Fibroblast of skin of scalp (primary cell): ENCODE data around the gene ZNF609.
"Not testable (repeated sequence)": the region's sequence is repeated elsewhere in the genome, so short reads cannot be mapped to it uniquely, and the experiment has no call there.

Experiments used
- DNase-seq: peaks from one replicate; pipeline ENCODE4 v3.0.0-alpha.2; 2013

Gene ZNF609

DNA sequence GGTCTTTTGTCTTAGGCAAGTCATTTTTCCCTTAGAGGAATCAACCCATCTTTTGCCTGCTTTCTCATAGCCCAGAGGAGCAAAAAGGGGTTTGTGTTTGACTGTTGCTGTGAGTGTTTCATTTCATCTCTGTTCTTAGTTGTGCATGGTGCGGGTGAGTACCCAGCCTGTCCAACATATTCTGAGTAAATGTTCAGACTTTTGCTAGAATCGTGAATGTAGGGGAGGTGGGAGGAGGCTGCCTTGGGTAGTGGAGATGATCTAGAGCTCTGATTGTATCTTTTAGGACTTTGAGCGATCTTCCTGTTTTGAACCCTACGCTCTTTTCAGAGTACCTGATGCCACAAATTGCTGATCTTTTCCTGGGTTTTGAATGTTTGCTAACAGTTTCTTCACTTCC is 123.1 kb downstream of the ZNF609 start:
- DNase-seq, result no peak

DNA sequence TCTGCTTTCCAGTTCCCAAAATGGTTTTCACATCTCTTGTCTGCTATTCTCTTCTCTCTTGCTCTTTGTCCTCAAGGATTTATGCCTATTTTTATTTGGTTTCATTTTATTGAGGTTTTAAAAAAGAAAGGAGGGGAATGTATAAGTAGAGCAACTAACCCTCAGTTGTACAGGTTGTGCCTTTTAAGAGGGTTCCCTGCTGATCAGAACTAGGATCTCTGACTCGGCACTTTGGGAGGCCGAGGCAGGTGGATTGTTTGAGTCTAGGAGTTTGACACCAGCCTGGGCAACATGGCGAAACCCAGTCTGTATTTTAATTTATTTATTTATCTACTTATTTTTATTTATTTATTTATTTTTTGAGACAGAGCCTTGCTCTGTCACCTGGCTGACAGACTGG is 123.6 kb downstream of the ZNF609 start:
- no peak for DNase-seq

DNA sequence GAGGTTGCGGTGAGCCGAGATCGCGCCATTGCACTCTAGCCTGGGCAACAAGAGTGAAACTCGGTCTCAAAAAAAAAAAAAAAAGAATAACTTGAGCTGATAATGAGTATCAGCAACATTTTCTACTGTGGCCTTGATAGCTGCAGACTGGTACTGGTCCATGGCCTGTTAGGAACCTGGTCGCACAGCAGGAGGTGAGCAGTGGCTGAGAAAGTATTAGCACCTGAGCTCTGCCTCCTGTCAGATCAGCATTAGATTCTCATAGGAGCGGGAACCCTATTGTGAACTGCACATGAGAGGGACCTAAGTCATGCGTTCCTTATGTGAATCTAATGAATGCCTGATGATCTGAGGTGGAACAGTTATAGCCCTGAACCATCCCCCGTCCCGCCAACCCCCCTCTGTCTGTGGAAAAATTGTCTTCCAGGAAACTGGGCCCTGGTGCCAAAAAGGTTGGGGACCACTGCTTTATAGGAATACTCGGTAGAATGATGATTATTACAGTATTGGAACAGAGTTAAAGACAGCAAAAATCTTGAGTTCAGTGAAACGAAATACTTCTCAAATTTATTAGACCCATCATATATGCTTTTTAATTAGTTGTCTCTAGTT is 126.0 kb downstream of the ZNF609 start:
- DNase-seq, result no peak

DNA sequence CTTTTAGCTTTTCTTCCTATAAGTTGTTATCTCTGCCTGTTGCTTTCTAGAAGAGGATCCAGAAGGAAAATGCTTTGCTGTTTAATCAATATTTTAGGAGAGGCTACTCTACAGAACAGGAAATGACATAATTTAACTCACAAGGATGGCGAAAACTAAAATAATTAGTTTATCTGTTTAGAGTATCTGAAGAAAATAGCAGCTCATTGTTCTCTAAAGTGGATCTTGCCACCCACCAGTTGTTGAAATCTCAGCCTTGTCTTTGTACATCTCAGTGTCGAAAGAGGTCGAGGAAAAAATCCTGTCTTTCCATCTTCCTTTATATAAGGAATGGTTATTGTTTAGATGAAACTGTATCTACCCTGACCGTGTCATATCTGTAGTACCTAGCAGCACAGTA is 126.6 kb downstream of the ZNF609 start:
- no peak for DNase-seq

DNA sequence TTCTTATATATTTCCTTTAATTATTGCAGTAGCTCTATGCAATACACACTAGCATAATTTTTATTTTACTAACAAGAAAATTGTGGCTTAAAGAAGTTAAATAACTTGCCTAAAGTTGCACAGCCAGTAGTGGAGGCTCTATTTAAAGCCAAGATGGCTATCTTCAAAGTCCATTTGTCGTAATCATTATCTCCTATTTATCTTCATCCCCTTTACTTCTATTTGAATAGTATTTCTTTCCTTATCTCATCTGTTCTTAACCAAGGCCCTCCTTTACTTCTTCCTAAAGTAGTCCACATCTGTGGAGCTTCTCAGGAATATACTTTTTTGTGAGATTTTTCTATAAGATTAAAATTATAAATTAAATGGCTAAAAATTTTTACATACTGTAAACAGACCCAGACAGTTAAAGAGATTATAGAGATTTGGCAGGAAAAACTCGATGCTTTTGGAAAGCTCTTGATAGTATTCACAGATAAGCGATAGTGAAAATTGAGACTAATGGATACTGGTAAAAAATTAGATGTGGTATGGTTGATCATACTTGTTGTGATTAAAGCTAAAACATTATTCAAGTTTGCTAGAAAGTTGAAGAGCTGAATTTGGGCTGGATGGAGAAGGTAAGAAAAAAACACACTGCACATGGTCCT is 129.2 kb downstream of the ZNF609 start:
- no peak for DNase-seq

DNA sequence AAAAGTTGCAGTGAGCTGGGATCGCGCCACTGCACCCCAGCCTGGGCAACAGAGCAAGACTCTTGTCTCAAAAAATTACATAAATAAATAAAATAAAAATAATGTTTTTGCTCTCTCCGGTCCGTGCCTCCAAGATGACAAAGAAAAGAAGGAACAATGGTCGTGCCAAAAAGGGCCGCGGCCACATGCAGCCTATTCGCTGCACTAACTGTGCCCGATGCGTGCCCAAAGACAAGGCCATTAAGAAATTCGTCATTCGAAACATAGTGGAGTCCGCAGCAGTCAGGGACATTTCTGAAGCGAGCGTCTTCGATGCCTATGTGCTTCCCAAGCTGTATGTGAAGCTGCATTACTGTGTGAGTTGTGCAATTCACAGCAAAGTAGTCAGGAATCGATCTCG is 132.5 kb downstream of the ZNF609 start:
- not testable (repeated sequence) for DNase-seq

DNA sequence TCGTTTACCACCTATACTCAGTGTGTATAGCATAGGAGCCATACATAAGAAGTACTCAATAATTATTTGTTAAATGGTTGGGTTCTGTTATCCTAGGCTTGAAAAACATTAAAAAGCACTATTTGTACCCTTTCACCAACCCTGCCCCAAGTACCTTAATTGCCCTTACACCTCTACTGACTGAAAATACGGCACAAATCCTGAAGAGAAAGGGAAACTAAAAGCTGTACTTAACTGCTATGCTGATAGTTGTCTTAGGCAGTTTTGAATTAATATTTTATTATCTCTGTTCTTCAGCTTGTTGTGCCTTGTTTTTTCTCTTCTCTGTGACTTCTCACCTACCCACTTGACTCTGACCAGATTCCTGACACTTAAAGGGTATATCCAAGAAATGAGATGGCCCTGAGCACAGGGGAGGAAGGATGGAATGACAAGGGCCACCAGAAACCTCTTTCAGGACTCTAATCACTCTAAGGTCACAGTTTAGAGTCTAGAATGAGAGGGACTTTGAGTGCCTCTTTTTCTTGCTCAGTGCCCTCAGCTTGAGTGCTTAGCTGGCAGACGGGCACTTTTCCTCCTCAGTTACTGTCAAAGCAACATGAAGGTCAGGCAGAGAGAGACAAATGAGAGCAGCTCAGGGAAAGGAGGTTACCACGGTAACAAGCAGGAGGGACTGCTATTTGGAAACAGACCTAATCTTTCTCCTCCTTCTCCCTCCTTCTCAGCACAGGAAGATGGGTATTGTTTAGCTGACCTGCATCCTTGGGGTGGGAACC is 136.5 kb downstream of the ZNF609 start:
- DNase-seq, result peak; percentile 24

DNA sequence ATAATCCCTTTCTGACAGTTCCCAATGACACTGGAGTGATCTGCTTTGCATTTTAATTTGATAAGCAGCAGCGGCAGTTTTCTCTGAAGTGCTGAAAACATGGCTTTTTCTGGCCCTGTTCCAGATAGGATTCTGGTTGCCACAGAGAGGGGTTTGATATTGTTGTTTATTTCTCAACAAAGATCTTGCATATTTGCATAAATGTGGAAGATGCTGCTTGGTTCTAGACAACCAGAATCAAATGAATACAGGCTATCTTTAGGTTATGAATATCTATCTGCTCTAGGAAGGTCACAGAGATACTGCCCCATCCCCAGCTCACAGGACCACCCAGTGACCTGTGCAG is 137.1 kb downstream of the ZNF609 start:
- no peak for DNase-seq

DNA sequence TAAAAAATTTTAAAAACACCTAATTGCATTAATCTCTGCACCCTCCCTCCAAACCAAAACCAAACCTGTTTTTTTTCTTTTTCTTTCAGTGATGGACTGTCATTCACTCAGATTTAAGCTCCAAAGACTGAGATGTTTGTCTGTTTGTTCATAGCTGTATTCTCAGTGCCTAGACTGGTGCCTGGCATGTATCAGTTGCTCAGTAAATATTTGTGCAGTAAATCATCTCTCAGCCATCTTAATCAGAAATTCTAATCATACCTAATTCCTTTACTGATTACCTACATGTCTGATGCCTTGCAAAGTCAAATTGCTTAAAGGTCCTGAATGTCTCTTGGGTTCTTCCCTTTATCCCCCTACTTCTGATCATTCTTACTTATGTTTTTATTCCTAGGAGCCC is 138.8 kb downstream of the ZNF609 start:
- DNase-seq, result no peak

DNA sequence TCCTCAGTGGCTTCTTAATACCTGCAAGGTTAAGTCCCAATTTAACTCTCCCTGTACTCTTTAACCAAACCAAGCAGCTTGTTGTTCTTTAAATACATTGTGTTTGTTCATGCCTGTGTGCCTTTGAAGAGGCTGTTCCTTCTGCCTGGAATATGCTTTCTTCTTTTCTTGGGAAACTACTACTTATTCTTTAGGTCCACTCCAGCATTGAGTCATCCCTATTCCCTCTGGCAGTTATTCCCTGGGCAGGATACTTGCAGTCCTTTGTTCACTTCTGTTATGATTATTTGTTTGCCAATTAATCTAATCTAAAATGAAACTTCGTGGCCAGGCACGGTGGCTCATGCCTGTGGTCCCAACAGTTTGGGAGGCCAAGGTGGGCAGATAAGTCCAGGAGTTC is 139.3 kb downstream of the ZNF609 start:
- no peak for DNase-seq

DNA sequence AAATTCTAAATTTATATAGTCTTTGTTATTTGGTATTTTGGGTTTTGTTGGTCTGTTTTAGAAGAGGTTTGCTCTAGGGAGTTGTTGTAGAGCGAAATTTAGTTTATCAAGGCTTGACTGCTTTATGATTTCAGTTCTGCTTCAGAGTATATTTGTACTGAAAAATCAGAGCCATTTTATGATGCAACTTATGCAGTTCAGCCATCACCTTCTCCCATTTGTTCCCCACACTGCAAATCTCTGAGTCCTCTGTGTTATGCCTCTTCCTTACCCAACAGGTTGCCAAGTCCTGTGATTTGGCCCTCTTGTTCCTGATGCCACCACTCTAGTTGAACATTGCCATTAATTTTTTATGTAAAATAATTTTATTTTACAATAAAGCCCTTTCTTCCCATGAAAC is 140.4 kb downstream of the ZNF609 start:
- no peak for DNase-seq

DNA sequence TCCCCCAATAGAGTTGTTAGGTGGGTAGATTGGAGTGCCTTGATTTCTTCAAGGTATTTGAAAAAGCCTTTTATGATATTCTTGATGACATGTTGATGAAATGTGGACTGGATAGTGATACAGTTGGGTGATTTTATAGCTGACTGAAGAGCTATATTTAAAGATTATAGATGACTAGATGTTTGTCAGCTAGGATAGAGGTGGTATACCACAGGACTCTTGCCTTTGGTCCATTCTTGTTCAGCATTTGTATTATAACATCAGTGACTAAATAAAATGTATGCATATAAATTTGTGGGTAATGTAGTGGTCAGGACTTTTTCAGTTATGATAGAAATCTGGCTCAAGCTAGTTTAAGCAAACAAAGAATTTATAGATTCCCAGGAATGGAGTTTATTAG is 143.9 kb downstream of the ZNF609 start:
- DNase-seq, result peak; percentile 21

DNA sequence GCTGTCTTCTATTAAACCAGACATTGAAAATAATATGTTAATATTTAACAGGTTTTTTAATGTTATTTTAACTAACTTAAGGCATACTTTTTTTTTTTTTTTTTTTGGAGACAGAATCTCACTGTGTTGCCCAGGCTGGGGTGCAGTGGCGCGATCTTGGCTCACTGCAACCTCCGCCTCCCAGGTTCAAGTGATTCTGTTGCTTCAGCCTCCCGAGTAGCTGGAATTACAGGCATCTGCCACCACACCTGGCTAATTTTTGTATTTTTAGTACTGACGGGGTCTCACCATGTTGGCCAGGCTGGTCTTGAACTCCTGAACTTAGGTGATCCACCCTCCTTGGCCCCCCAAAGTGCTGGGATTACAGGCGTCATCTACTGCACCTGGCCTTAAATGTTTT is 147.0 kb downstream of the ZNF609 start:
- DNase-seq, result not testable (repeated sequence)

DNA sequence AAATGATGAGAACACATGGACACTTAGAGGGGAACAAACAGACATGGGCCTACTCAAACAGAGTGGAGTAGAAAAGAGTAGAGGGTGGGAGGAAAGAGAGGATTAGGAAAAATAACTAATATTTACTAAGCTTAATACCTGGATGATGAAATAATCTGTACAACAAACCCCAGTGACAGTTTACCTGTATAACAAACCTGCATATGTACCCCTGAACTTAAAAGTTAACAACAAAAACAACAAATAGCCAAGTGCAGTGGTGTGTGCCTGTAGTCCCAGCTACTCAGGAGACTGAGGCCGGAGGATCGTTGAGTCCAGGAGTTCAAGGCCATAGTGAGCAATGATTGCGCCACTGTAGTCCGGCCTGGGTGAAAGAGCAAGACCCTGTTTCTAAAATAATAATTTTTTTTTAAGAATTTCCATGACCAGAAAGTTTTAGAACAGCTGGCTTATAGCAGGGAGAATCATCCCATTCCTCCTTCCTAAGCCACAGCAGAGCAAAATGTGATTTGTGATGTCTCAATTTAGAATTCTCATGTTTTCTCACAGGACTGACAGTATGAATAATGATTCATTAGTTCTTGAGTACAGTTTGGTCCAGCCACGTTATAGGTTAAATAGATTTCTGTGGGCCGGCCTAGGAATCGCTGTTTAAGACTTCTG is 150.0 kb downstream of the ZNF609 start:
- no peak for DNase-seq

DNA sequence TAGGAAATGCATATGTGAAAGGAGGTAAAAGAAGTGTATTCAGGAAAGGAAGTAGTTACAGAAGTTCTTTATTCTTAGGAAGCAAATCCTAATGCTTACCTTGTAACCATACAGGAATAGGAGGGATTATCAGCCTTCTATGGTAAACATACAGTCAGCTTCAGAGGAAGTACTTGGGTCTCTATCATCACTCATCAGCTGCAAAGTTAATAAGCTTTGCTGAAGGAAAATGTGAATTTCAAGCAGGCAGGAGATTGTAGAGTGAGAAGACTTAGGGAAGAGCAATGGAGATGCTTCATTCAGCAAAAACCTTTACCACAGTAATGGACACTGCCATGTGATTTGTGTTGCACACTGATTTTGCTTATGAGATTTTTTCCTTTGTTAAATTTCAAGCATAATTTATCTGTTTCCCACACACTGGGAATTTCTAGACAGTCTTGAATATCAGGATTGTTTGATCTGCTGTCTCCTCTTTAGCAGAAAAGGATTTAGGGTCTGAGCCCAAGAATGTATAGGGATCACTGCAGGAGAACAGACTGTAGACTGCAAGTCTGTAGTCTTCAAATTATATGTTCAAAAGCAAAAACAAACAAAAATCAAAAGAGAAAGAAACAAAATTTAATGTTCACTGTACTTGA is 150.8 kb downstream of the ZNF609 start:
- no peak for DNase-seq

DNA sequence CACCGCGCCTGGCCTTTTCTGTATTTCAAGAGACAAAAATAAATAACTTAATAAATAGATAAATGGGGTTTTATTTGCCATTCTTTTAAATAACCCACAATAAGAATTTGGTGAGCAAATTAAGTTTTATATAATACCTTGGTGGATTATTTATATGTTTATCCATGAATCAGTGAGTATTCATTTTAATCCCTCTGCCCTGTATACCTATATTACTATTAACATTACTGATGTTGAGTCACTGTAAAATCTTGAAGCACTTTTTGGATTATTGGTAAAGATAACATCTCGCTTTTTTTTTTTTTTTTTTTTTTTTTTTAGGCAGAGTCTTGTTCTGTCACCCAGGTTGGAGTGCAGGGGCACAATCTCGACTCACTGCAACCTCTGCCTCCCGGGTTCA is 154.1 kb downstream of the ZNF609 start:
- DNase-seq, result no peak

DNA sequence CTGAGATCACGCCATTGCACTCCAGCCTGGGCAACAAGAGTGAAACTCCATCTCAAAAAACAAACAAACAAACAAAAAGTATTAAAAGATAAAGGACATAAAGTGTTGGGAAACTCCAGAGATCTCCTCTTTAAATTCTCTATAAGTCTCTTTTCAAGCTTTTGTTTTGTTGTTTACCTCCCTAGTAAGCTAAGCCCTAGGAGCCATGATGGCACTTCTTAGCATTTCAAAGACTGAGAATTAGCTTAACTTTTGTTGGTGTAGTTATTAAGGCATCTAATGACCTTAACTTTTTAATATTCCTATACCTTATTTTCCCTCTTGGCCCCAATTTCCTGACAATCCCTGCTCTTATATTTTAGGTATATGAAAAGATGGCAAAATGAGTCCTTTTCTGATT is 157.3 kb downstream of the ZNF609 start:
- no peak for DNase-seq

DNA sequence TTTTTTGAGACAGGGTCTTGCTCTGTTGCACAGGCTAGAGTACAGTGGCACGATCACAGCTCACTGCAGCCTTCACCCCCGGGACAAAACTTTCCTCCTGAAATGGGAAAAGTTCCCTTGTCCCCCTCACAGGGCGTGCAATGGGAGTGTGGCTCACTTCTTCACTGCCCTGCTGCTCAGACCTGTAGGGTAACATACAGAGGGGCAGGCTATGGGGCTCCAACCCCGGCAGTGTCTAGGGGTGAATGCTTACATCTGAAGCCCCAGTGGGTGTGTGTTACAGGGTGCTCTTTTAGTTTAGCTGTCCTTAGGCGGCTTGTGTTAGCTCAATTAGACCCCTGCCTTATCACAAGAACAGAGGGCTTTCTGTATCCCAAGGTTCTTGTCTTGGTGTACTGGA is 157.8 kb downstream of the ZNF609 start:
- DNase-seq, result no peak

DNA sequence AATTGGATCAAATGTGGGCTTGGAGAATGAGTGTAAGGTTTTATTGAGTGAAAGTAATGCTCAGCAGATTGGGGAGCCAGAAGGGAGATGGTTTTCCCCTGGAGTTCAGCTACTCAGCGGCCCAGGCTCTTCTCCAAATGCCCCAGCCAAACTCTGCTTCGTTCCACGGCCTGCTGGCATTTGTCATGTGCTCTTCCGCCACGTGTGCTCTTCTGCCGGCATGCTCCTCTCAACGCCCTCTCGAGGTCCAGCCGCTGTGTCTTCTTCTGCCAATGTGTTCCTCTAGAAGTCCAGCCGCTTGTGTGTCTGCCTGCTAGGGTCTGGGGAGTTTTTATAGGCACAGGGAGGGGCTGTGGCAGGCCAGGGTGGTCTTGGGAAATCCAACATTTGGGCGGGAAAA is 158.2 kb downstream of the ZNF609 start:
- no peak for DNase-seq

DNA sequence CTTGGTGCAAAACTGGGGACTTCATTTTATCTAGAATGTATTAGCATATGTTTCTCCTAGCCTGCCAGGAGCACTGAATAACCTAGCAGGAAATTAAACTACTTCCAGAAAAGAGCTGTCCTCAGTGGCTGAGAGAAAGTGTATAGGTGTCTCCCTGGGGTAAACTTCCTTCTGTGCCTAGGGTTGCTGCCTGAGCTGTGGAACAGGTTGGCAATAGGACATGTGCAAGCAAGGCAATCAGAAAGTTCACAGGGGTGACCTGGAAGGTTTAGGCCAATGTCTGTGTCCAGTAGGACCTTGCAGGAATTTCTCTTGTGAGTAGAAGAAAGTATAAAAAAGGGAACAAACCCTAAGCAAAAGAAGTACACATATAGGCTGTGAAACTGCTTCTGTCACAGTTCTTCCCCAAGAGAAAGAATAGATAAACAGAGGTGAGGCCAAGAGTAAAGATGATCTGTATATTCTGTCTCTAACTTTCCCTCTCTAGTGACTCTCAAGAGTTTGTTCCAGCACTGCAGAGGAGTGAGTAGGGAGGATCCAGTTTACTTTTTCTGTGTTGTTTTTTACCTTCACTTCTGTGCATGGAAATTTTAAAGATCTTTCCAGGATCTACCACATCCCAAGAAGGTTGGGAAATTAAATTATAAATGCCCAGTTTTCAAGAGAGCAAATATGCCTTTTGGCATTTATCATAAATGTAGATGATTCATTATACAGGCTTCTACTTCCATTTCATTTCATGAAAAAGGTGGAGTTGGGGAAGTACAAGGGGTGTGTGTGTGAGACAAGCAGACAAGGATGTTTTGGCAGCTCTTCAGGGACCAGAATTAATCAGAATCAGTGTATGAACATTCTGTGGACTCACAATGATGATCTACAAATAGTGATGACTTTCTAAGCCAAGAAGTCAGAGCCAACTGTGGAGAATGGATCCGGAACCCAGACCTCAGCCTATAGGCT is 159.8 kb downstream of the ZNF609 start:
- peak; percentile 78 for DNase-seq

DNA sequence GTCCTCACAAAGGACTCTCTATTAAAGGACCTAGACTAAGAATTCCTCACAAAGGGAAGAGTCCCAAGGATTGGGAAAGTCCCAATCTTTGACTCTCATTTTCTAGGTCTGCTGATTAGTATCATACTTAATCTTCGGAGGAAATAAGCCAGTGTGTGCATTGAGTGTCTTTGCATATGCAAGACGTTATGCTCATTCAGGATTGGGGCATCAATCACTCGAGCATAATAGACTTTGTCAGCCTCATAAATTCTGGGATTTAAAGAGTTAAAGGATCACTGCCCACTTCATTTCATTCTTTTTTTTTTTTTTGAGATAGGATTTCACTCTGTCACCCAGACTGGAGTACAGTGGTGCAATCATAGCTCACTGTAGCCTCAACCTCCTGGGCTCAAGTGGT is 160.7 kb downstream of the ZNF609 start:
- DNase-seq, result no peak
